Suppressor macrophage (primary cell): Measurements from ENCODE around the gene GPR55.

Experiments
- DNase-seq, 4 experiments: peaks; one replicate each; pipeline ENCODE4 v3.0.0-alpha.2; 2020 to 2022

Gene GPR55

DNA sequence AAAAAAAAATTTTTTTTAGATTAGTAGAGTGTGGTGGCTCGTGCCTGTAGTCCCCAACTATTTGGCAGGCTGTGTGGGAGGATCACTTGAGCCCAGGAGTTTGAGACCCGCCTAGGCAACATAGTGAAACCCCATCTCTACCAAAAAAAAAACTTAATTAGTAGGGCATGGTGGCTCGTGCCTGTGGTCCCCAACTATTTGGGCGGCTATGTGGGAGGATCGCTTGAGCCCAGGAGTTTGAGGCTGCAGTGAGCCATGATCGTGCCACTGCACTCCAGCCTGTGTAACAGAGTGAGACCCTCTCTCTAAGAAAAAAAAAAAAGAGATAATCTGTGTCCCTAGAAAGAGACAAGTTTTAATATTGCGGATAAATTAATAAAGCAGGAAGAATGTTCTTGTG lies 8.8 kb downstream of the GPR55 start:
- no peak for DNase-seq

DNA sequence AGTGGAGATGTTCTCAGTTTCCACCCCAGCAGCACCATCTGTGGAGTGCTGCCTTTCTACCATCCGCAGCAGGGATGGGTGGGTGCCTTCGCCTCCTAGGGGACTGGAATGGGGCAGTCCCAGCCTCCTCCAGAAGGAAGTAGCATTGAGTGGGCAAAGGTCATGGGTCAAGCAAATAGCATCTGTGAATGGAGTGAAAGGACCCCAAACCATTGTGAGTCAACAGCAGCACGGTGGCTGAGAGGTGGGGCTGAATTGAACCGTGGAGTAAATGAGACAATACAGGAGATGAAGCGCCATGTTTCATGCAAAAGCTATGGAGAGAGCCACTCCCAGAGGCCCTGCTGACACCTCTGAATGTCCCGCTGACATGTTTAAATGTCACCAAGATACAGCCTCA lies 9.7 kb downstream of the GPR55 start:
- no peak for DNase-seq

- DNase-seq, result no peak
Measured at GRCh38 chr2:230914886-230915285, 10.2 kb downstream of the GPR55 start.

GRCh38 chr2:230913406-230914143 lies 11.5 kb downstream of the GPR55 start:
- DNase-seq, result peak; percentile 66 to 84 (median 84)

DNA sequence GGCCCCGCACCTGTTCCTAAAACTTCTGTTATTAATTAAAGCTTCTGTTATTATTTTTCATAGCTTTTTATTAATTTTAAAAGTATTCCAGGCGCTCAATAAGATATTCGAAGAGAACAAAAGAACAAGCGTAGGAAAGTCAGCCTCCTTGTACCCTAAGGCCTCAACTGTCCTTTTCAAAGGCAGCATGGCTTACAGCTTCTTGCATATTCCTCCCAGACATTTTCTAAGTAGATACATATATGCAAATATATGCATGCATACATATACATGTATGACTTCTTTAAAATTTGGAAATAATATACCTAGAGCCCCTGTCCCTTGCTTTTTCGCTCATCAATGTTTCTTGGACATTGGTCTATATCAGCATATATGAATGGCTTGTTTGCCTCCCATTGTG lies 12.3 kb downstream of the GPR55 start:
- no peak for DNase-seq

DNA sequence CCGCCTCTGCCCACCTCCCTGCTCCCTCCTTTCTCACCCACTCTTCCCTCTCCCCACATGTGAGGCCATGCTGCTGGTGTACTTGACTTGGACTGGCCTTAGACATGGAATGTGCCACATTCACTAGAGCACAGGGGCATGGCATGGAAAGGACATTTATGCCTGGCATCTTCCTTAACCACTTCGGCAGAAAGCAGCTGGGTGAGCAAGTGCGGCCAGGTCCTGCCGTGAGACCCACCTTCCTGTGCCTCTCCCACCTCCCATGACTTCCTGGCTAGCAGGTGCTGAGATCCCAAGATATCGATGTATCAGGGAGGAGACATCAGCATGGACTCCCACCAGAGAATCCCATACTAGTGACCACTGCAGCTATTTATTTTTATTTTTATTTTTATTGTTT lies 13.0 kb downstream of the GPR55 start:
- no peak for DNase-seq

DNA sequence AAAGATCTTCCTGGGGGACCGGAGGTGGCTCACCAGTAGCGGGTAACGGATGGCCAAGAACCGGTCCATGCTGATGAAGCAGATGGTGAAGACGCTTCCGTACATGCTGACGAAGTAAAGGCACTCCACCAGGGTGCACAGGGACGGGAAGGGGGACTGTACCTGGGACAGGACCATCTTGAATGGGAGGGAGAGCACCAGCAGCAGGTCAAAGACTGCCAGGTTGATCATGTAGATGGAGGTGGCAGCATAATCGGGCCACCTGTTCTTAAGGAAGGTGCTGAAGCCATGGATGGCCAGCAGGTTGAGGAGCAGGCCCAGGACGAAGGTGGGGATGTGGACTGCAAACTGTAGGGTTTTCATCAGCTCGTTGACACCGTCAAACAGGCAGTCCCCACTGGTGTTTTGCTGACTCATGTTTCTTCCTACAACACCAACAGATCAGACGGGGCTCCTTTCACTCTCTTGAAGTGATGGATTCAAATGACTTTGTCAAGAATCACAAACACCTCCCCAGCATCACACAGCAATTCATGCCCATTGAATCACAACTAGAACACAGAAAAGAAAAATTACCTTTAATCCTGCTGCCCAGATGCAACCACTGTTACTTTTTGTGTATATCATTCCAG lies 14.4 kb downstream of the GPR55 start:
- DNase-seq, result no peak

GRCh38 chr2:230909841-230910545 lies 15.0 kb downstream of the GPR55 start:
- no peak for DNase-seq

GRCh38 chr2:230908595-230909191 lies 16.3 kb downstream of the GPR55 start:
- peak; percentile 62 to 81 (median 72) for DNase-seq

DNA sequence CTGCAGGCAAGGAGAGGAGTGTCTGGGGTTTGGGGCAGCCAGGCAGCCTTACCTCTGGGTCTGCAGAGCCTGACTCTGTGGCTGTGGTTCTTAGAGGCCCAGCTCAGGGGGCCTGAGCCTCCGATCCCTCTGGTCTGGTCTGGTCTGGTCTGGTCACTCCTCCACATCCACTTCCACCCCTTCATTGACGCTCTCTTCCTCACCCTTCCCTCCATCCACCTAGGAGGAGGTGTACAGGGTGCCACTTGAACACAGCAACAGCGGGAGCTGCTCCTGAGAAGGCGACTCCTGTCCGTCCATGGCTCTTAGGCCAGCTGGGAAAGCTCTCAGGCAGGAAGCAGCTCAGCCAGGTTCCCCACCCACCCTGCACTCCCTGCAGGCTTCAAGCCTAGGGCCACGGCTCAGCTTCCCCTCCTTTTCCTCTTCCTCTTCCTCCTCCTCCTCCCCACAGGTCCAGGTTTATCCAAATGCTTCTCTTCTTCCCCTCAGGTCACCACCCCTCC lies 16.9 kb downstream of the GPR55 start:
- DNase-seq, result no peak

DNA sequence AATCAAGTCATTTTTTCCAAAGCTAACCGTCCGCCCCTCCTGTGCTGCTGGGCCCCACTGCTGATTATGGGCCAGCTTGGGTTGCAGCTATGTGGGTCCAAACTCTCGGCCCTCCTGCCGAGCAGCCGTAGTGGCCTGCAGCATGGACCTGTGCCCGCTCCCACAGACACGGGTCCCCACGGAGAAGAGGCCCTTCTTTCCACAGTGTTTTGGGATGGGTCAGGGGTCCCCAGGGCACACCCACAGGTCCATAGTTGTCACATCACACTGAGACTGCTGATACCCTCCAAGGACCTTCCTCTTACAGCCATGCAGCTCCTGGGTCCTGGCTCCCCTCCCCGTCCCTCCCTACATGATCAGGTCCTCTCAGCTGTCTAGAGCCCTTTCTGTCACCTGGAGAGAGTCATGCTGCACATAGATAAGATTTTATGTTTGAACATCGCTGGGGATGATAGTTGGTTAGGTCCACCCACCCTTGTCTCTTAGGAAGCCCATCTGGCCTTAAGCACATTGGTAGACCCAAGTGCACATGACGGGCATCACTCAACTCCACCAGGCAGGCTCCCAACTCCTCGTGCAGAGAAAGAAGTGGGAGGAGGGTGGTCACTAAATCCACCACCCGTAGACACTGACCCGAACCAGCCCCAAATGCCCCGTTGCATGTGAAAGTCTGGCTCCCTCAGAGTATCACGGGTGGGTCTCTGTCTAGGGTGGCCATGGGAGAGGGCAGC lies 17.5 kb downstream of the GPR55 start:
- no peak for DNase-seq

DNA sequence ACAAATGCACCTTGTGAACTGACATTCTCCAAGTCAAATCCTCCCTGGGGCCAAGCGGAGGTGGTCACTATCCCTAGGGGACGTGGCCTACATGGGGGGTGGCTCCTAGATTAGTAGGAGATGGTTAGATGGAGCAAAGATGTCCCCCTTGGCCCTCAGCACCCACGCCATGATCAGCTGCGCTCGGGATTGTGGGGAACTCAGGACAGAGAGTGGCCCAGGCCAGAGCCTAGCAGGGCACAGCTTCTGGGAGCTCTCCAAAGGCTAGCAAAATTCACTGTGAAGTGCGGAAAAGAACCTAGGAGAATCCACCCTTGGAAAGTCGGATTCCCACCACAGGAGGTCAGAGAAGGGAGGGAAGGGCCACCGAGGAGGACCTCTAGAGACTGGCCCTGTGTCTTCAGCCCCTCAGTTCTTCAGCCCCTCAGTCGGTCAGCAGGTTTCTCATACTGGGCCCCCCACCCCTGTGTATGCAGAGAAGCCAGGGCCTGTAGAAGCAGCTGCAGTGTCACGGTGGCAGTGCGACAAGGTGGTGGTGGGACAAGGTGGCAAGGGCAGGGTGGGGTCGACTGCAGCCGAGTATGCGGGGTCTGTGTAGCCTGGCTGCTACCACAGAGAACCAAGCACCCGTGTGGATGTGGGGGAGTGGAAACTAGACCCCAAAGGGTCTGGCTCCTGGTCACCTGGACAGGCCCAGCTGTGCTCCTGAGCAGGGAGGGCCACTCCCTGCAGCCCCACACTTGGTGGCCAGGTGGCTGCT lies 18.4 kb downstream of the GPR55 start:
- DNase-seq, result no peak

DNA sequence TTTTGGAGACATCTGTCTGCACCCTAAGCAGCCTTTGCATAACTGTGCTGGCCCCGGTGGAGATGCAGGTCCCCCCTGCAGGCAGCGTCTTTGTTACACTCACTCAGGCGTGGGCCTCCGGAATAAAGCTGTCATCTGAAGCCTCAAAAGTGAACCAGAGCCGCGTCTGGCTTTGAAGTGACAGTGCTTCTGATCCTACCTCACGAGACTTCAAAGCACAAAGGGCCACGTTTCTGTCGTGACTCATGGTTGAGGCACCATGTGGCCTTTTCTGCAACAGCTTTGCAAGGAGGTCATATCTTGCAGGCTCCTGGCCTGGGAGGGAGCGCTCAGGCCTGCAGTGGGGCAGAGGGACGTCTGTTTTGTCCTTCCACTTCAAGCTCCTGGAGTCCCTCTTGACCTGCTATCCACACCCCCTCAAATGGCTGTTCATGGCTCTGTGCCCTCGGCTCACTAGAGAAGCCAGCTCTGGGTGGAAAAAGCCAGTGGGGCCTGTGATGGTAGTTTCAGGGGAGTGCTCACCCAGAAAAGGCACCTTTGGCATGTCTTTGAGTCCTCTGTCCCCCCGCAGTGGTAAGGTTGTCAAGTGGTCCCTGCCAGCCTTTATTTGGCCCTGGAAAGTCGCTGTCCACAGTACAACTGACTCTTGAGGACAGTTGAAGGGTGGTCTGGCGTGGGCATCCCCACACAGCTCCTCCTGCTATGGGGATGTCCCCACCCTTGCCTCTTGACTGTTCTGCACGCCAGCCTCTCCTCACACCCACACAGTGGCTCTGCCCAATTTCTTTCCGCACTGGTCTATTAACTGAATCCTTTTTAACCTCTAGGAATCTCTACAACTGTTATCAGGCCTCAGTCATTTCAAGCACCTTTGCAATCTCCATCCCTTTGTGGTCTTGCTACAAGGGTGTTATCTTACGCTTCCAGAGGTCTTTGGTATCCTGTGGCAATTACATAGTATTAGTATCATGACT lies 19.3 kb downstream of the GPR55 start:
- DNase-seq, result no peak

DNA sequence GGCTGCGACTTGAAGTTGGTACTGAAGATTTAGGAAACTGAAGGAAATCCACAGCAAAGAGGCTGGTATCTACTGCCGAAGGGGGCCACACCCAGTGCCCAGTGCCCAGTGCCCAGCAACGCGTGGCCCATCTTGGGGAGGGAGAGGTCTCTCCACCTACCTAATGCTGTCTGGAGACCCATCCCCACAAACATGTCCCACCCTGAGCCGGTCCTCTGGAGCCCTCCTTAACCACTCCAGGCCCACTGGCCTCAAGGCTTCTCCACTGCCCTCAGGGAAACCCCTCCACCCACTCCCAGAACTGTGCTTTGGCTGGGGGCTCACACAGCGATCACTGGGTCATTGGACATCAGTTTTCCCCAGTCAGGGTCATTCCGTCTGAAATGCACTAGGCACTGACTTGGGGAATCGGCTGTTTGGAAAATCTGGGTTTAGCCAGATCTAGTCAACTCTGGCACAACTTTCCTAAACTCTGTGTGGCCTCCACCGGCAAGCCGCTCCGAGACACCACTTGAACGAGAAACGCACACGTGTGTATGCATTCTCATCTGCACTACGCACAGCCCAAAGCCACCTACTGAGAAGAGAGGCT lies 20.1 kb downstream of the GPR55 start:
- DNase-seq, result no peak

GRCh38 chr2:230903231-230904150 lies 21.6 kb downstream of the GPR55 start:
- no peak for DNase-seq

DNA sequence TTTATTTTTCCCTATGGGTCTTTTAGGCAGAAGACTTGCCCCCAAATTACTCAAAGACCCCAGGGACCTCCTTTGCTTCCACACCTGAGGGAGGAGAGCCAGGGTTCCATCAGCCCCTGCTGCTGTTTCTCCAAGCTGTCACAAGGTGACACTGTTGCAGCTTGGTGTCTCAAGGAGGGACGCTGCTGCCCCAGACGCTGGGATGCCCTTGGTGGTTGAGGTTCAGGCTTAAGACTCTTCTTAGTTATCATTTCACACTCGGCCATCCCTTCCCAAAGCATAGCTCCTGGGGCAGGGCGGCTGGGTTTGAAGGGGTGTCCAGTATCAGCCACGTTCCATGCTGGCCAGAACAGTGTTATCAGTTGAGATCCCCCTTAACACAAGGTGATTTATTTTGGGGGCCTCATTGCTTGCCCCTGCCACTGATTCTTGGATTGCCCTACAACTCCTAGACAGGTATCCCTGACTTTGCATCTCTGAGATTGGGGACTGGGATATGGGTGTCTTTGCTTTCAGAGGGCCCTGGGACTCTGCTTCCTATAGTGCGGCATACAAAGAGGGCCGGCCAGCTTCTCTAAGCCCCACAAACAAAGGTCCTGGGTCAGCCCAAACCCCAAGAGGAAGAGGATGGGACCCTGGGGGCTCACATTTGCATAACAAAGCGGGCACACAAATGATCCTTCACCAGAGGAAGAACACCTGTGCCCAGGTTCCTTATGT lies 22.7 kb downstream of the GPR55 start:
- peak; percentile 67 to 87 (median 78) for DNase-seq

- no peak for DNase-seq
Measured at GRCh38 chr2:230901006-230901405, 24.0 kb downstream of the GPR55 start.

DNA sequence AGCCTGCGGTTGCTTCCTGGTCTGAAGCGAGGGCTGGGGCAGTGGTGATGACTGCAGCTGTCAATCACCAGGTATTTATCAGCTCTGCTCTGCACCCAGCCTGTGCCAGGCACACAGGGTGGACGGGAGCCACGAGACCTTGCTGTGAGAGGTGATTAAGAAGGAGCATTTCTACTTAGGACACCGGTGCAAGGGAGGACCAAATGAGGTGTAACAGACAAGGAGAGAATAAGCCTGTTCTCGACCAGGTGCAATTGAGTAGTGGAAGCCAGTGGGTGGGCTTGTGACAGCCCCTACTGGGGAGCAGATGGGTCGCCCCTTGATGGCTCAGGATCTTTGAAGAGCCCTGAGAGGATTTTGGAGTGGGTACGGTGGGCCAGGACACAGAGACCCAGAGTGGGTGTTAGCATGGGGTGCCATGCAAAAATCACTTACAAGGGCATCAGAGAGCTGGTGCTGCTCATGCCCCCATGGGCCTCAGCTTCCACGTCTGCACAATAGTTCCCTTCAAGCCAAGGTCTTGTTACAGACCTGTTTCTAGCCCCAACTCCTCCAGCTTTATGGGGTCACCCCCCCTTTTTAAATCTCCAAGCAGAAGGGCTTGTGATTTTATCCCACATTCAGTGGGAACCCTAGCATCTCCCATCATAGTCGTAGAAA lies 24.6 kb downstream of the GPR55 start:
- no peak for DNase-seq
